ENCODE results near the gene ZNF672. TPM values are rescaled to one million over a fixed set of nuclear protein-coding genes. Genes with fewer than 3 reads are reported as not detected.
A peak's percentile ranks its signal among the peaks of the same experiment; 100 is the strongest.
"Not testable (repeated sequence)": the region's sequence is repeated elsewhere in the genome, so short reads cannot be mapped to it uniquely, and the experiment has no call there.

Gene ZNF672
- total RNA-seq, 1 donor from 2014 or later, result 15.3 TPM

DNA sequence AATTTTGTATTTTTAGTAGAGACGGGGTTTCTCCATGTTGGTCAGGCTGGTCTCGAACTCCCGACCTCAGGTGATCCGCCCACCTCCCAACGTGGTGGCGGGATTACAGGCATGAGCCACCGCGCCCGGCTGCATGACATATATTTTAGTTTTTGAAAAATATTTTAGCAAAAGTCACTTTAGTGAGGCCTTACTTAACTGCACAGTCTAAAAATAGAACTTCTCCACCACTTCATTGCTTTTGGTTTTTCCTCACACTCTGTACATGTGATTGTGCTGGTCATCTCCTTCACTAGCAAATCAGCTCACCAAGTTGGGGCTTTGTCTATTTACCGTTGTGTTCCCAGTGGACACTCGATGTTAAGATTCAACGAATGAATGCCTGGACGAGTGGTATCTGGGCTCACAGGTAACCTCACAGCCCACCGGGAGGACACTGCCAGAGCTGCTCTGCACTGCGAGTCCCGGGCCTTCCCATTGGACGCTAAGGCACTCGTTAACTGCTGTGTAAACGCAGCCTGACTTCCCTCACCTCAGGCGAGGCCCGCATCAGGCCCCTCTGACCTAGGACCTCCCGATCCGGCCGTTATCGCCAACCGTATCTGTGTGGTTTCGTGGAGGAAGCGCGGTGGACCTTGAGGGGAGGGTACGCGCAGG is 34.9 kb downstream of the ZNF672 start:
- no peak for FAIRE-seq

GRCh38 chr1:248873409-248873992 is 35.5 kb downstream of the ZNF672 start:
- TF ChIP-seq, protein P1, sequence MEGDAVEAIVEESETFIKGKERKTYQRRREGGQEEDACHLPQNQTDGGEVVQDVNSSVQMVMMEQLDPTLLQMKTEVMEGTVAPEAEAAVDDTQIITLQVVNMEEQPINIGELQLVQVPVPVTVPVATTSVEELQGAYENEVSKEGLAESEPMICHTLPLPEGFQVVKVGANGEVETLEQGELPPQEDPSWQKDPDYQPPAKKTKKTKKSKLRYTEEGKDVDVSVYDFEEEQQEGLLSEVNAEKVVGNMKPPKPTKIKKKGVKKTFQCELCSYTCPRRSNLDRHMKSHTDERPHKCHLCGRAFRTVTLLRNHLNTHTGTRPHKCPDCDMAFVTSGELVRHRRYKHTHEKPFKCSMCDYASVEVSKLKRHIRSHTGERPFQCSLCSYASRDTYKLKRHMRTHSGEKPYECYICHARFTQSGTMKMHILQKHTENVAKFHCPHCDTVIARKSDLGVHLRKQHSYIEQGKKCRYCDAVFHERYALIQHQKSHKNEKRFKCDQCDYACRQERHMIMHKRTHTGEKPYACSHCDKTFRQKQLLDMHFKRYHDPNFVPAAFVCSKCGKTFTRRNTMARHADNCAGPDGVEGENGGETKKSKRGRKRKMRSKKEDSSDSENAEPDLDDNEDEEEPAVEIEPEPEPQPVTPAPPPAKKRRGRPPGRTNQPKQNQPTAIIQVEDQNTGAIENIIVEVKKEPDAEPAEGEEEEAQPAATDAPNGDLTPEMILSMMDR (IDR thresholded peaks at IDR 0.05; ENCODE audit: insufficient read depth, low read length, severe bottlenecking), result no peak
- Histone ChIP-seq H3K27me3 (ENCODE audit: control insufficient read depth, insufficient read depth, low read length) (no peaks in the 10 kb centered on the region), H3K36me3 (ENCODE audit: control insufficient read depth, insufficient read depth, low read length) (no peaks in the 10 kb centered on the region), H3K4me3 (ENCODE audit: low read depth, low read length) (peak overlapping the region; percentile 60)
- DNase-seq (ENCODE audit: low read depth) (peak; percentile 90), FAIRE-seq (no peak)

More for the DNA sequence above, 34.9 kb downstream of the ZNF672 start:
- H3K27me3 ChIP-seq (ENCODE audit: control insufficient read depth, insufficient read depth, low read length), result no peaks in the 10 kb centered on the region
- DNase-seq (ENCODE audit: low read depth), result peak; percentile 63
- peak overlapping the region; percentile 60 for H3K4me3 ChIP-seq (ENCODE audit: low read depth, low read length)
- TF ChIP-seq, protein P1 (IDR thresholded peaks at IDR 0.05; ENCODE audit: insufficient read depth, low read length, severe bottlenecking), result no peak
- H3K36me3 ChIP-seq (ENCODE audit: control insufficient read depth, insufficient read depth, low read length), result no peaks in the 10 kb centered on the region

GRCh38 chr1:248873993-248874533 is 36.0 kb downstream of the ZNF672 start:
- Histone ChIP-seq H3K4me3 (ENCODE audit: low read depth, low read length) (peak overlapping the region; percentile 60), H3K36me3 (ENCODE audit: control insufficient read depth, insufficient read depth, low read length) (no peaks in the 10 kb centered on the region), H3K27me3 (ENCODE audit: control insufficient read depth, insufficient read depth, low read length) (no peaks in the 10 kb centered on the region)
- TF ChIP-seq, protein P1 (IDR thresholded peaks at IDR 0.05; ENCODE audit: insufficient read depth, low read length, severe bottlenecking), result no peak
- DNase-seq (ENCODE audit: low read depth), result peak; percentile 84
- FAIRE-seq, result no peak

DNA sequence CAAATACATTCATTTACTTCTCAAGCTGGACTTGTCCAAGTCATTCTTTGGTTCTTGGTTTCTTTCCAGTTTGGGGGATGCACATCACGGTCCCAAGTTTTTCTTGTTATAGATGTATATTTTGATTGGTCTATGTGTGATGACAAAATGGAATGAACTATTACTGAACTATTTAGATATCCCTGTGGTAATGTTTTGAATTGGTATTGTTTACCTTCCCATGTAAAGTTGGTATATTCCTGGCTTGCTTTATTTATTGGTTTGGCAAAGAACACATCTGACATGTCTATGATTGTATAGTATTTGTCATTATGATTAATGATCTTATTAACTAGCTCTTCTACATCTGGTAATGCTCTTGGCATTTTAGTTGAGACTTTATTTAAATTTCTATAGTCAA is 43.2 kb downstream of the ZNF672 start:
- no peak for FAIRE-seq
- no peaks in the 10 kb centered on the region for H3K27me3 ChIP-seq (ENCODE audit: control insufficient read depth, insufficient read depth, low read length)
- TF ChIP-seq, protein P1 (IDR thresholded peaks at IDR 0.05; ENCODE audit: insufficient read depth, low read length, severe bottlenecking), result no peak

GRCh38 chr1:248882427-248882826 is 44.4 kb downstream of the ZNF672 start:
- not testable (repeated sequence) for FAIRE-seq; H3K36me3 ChIP-seq (ENCODE audit: control insufficient read depth, insufficient read depth, low read length); DNase-seq (ENCODE audit: low read depth); H3K4me3 ChIP-seq (ENCODE audit: low read depth, low read length); H3K27me3 ChIP-seq (ENCODE audit: control insufficient read depth, insufficient read depth, low read length)

More for the DNA sequence above, 43.2 kb downstream of the ZNF672 start:
- Histone ChIP-seq H3K4me3 (ENCODE audit: low read depth, low read length) (no peak overlapping the region), H3K36me3 (ENCODE audit: control insufficient read depth, insufficient read depth, low read length) (no peaks in the 10 kb centered on the region)
- no peak for DNase-seq (ENCODE audit: low read depth)

DNA sequence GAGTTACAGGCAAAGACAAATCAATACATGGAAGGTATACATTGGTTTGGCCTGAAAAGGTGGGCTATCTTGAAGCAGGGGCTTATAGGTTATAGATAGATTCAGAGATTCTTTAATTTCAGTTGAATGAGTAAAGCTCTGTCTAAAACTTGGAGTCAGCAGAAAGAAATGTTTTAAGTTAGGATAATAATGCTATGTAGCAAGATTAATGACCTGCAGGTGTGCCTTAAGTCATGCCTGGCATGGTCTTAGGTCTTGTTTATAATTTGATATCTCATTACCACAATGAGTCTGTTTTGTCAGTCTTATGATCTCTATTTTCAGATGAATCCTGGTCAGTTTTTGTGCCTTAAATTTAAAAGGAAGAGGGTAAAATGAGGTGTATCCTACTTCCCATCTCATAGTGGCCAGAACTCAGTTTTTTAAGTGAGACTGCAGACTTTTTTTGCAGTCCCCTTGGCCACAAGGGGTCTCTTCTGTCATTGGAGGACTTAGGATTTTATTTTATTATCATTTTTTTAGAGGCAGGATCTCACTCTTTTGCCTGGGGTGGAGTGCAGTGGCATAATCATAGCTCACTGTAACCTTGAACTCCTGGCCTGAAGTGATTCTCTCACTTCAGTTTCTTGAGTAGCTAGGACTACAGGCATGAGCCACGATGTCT is 46.7 kb downstream of the ZNF672 start:
- Histone ChIP-seq H3K36me3 (ENCODE audit: control insufficient read depth, insufficient read depth, low read length) (no peaks in the 10 kb centered on the region), H3K27me3 (ENCODE audit: control insufficient read depth, insufficient read depth, low read length) (peaks cover 2% of the 10 kb centered on the region), H3K4me3 (ENCODE audit: low read depth, low read length) (no peak overlapping the region)
- DNase-seq (ENCODE audit: low read depth) (no peak), FAIRE-seq (no peak)
- TF ChIP-seq, protein P1 (IDR thresholded peaks at IDR 0.05; ENCODE audit: insufficient read depth, low read length, severe bottlenecking), result no peak

Data from bronchial epithelial cell (primary cell).